ENCODE measurements around the gene ZC3H7B.

ZC3H7B gene

DNA sequence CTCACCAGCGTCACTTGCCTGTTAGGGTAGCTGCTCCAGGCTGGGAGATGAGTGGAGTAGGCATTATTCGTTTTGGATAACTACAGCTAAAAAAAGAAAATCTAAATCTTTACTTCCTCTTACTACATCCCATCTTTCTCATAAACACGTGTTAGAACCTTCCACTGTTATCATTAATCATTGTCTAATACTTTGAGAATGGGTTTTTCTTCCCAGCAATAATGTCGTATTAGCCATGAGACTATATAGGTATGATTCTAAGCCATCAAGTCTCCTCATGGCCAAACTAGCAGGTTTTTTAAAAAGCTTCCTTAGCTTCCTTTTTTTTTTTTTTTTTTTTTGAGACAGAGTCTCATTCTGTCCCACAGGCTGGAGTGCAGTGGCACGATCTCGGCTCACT lies 76.5 kb downstream of the ZC3H7B start:
- Histone ChIP-seq H3K4me3 (ENCODE audit: low read depth, low read length) (no peak overlapping the region), H3K36me3 (ENCODE audit: control insufficient read depth, insufficient read depth, low read length) (no peaks in the 10 kb centered on the region), H3K27me3 (ENCODE audit: control insufficient read depth, insufficient read depth, low read length) (no peaks in the 10 kb centered on the region), H3K4me1 (ENCODE audit: control insufficient read depth, insufficient read depth, low read length) (peaks cover 3% of the 10 kb centered on the region), H3K9ac (ENCODE audit: low read depth, low read length) (no peak overlapping the region), H3K9me3 (ENCODE audit: control insufficient read depth, insufficient read depth, low read length) (no peaks in the 10 kb centered on the region)

DNA sequence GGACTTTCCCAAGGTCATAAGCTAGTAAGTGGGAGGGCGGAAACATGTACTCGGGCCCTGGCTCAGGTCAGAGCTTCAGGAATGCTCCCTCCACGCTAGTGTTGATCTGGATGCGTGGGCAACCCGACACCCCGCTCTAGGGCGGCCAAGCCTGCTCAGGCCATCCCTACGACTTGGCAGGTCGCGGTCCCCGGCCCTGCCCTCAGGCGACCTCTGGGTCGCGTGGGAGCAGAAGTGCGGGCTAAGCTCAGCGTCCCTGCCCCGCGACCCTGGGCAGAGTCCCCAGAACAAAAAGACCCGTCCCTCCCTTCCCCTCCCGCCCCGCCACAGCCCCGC lies 79.6 kb downstream of the ZC3H7B start:
- H3K9me3 ChIP-seq (ENCODE audit: control insufficient read depth, insufficient read depth, low read length) = no peaks in the 10 kb centered on the region

DNA sequence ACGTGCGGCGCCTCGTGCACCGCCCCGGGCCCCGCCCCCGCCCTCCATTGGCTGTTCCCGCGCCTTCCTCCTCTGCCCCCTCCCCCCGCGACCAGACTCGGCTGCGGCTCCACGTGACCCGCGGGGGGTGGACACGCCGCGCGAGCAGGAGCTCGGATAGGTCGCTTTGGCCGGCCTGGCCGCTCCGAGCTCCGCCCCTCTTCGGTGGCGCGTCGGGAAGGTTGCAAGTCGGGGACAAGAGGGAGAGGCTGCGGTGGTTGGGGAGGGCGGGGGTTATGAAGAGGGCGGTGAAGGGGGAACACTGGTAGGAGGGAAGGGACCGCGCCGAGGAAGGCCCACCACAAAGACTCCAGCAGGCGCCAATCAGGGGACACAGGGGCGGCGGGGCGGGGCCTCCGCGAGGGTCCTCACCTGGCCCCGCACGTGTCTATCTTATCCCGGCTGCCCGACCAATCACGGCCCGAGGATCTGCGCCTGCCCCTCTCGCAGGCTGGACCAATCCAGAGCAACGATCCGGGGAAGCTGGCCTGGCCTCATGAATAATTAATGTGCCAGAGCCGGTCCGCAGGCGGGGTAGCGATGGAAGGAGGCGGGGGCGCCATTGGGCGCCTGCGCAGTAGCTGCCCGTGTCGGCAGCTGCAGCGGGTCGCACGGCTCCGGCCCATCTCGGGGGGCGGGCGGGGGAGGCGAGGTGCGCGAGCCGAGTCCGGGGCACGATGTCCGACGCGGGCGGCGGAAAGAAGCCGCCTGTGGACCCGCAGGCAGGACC lies 80.2 kb downstream of the ZC3H7B start, which contains the start of gene TEF:
TSS of gene TEF (plus strand) at position 614 of the 769 bp plus-strand sequence. CDS start at position 717, 103 bp downstream.
- H3K4me1 ChIP-seq (ENCODE audit: control insufficient read depth, insufficient read depth, low read length) = peaks cover 9% of the 10 kb centered on the region
- H3K9ac ChIP-seq (ENCODE audit: low read depth, low read length) = peak within 1 kb of the TSS; percentile 85
- peak within 1 kb of the TSS; percentile 81 for H3K4me3 ChIP-seq (ENCODE audit: low read depth, low read length)
- no peaks in the 10 kb centered on the region for H3K27me3 ChIP-seq (ENCODE audit: control insufficient read depth, insufficient read depth, low read length)
- no peaks in the 10 kb centered on the region for H3K9me3 ChIP-seq (ENCODE audit: control insufficient read depth, insufficient read depth, low read length)
- no peaks in the 10 kb centered on the region for H3K36me3 ChIP-seq (ENCODE audit: control insufficient read depth, insufficient read depth, low read length)

More for the DNA sequence above, 79.6 kb downstream of the ZC3H7B start:
- peak overlapping the region; percentile 85 for H3K9ac ChIP-seq (ENCODE audit: low read depth, low read length)
- no peaks in the 10 kb centered on the region for H3K27me3 ChIP-seq (ENCODE audit: control insufficient read depth, insufficient read depth, low read length)
- H3K36me3 ChIP-seq (ENCODE audit: control insufficient read depth, insufficient read depth, low read length) = no peaks in the 10 kb centered on the region
- peaks cover 9% of the 10 kb centered on the region for H3K4me1 ChIP-seq (ENCODE audit: control insufficient read depth, insufficient read depth, low read length)
- peak overlapping the region; percentile 69 for H3K4me3 ChIP-seq (ENCODE audit: low read depth, low read length)

DNA sequence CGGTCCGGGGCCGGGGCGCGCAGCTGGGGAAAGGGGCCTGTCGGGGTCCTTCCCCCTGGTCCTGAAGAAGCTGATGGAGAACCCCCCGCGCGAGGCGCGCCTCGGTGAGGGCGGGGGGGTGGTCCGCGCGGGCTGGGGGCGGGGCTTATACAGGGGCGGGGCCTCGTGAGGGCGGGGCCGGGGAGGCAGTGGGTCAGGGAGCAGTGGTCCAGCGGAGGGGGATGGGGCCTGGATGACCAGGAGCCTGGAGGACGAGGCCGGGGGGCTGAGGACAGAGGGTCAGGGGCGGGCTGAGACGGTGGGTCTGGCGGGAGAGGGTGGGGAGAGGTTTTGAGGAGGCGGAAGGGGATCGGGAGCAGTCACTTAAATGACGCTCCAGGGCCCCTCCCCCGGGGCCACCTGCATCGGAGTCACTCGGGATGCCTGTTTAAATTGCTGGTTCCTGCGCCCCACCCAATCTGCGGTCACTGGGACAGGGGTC lies 80.8 kb downstream of the ZC3H7B start:
- Histone ChIP-seq H3K36me3 (ENCODE audit: control insufficient read depth, insufficient read depth, low read length) (no peaks in the 10 kb centered on the region), H3K27me3 (ENCODE audit: control insufficient read depth, insufficient read depth, low read length) (no peaks in the 10 kb centered on the region), H3K4me3 (ENCODE audit: low read depth, low read length) (peak overlapping the region; percentile 81), H3K4me1 (ENCODE audit: control insufficient read depth, insufficient read depth, low read length) (peaks cover 9% of the 10 kb centered on the region), H3K9ac (ENCODE audit: low read depth, low read length) (peak overlapping the region; percentile 24), H3K9me3 (ENCODE audit: control insufficient read depth, insufficient read depth, low read length) (no peaks in the 10 kb centered on the region)

DNA sequence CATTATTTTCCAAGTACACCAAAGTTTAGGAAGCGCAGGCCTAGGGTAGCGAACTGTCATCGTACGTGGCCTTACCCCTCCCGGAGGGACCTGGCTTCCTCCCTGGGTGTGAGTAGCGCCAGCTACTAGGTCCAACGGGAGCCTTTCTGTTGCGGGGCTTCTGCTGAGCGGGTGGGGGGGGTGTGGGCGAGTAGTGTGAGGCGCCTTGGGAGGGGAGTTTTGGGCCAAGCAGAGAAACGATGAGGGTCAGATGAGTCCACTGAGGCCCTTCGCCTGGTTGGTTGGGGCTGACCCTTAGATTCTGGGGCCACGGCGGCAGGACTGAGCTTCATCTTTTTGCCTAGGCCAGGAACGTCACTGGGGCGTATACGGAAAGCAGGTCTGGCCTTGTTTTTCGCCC lies 81.3 kb downstream of the ZC3H7B start:
- Histone ChIP-seq H3K4me1 (ENCODE audit: control insufficient read depth, insufficient read depth, low read length) (peaks cover 9% of the 10 kb centered on the region), H3K9ac (ENCODE audit: low read depth, low read length) (peak overlapping the region; percentile 24), H3K9me3 (ENCODE audit: control insufficient read depth, insufficient read depth, low read length) (no peaks in the 10 kb centered on the region), H3K27me3 (ENCODE audit: control insufficient read depth, insufficient read depth, low read length) (no peaks in the 10 kb centered on the region), H3K36me3 (ENCODE audit: control insufficient read depth, insufficient read depth, low read length) (peaks cover 4% of the 10 kb centered on the region), H3K4me3 (ENCODE audit: low read depth, low read length) (peak overlapping the region; percentile 81)

DNA sequence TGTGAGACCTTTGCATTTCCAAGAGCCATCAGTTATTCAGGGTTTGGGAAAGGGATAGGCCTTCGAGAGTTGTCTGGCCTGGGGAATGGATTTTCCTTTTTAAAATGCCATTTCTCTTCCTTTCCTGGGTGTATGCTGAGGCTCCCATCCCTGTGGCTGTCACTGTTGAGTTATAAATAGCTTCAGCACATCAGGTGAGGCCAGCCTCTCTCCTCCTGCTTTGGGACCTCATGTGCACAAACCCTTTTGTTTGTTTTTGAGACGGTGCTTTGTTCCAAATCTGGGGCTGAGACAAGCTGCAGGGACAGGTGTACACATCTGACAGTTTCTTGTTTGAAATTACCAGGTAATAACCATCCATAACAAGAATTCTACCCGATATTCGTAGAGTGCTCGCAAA lies 81.8 kb downstream of the ZC3H7B start:
- H3K4me1 ChIP-seq (ENCODE audit: control insufficient read depth, insufficient read depth, low read length) = peaks cover 9% of the 10 kb centered on the region
- peak overlapping the region; percentile 81 for H3K4me3 ChIP-seq (ENCODE audit: low read depth, low read length)
- H3K27me3 ChIP-seq (ENCODE audit: control insufficient read depth, insufficient read depth, low read length) = no peaks in the 10 kb centered on the region
- H3K9me3 ChIP-seq (ENCODE audit: control insufficient read depth, insufficient read depth, low read length) = no peaks in the 10 kb centered on the region
- H3K36me3 ChIP-seq (ENCODE audit: control insufficient read depth, insufficient read depth, low read length) = peaks cover 6% of the 10 kb centered on the region
- no peak overlapping the region for H3K9ac ChIP-seq (ENCODE audit: low read depth, low read length)

DNA sequence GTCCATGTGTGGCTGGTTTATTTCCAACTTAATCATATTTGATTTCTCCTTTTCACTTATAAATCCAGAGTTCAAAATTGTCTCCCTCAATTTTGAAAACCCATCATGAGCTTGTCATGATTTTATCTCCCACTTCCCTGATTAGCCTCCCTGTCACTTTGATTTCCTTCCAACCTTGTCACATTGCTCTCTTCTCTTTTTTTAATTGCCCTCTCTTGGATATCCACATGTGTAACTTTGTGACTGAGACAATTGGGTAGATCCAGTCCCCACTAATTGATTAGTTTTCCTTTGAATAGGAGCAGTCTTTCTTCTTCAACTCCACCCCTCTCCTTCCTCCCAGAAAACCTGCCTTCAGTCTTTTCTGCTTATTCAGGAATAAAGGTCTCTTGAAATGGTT lies 82.8 kb downstream of the ZC3H7B start:
- no peaks in the 10 kb centered on the region for H3K27me3 ChIP-seq (ENCODE audit: control insufficient read depth, insufficient read depth, low read length)
- no peak overlapping the region for H3K9ac ChIP-seq (ENCODE audit: low read depth, low read length)
- peaks cover 11% of the 10 kb centered on the region for H3K36me3 ChIP-seq (ENCODE audit: control insufficient read depth, insufficient read depth, low read length)
- peaks cover 9% of the 10 kb centered on the region for H3K4me1 ChIP-seq (ENCODE audit: control insufficient read depth, insufficient read depth, low read length)
- no peaks in the 10 kb centered on the region for H3K9me3 ChIP-seq (ENCODE audit: control insufficient read depth, insufficient read depth, low read length)
- H3K4me3 ChIP-seq (ENCODE audit: low read depth, low read length) = no peak overlapping the region

DNA sequence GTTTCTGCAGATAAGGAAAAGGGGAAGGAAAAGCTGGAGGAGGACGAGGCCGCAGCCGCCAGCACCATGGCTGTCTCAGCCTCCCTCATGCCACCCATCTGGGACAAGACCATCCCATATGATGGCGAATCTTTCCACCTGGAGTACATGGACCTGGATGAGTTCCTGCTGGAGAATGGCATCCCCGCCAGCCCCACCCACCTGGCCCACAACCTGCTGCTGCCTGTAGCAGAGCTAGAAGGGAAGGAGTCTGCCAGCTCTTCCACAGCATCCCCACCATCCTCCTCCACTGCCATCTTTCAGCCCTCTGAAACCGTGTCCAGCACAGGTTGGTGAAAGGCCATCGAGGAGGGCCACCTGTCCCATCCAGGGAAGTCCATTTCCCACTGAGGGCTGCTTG lies 86.0 kb downstream of the ZC3H7B start:
- Histone ChIP-seq H3K27me3 (ENCODE audit: control insufficient read depth, insufficient read depth, low read length) (no peaks in the 10 kb centered on the region), H3K9me3 (ENCODE audit: control insufficient read depth, insufficient read depth, low read length) (no peaks in the 10 kb centered on the region), H3K4me1 (ENCODE audit: control insufficient read depth, insufficient read depth, low read length) (peaks cover 6% of the 10 kb centered on the region), H3K9ac (ENCODE audit: low read depth, low read length) (no peak overlapping the region), H3K36me3 (ENCODE audit: control insufficient read depth, insufficient read depth, low read length) (peaks cover 11% of the 10 kb centered on the region), H3K4me3 (ENCODE audit: low read depth, low read length) (no peak overlapping the region)

DNA sequence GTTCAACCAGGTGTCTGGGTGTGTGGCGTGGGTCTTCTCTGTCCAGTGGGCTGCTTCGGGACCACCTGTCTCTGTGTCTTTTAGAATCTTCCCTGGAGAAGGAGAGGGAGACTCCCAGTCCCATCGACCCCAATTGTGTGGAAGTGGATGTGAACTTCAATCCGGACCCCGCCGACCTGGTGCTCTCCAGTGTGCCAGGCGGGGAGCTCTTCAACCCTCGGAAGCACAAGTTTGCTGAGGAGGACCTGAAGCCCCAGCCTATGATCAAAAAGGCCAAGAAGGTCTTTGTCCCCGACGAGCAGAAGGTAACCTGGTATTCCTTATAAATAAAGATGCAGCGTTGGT lies 92.7 kb downstream of the ZC3H7B start:
- Histone ChIP-seq H3K36me3 (ENCODE audit: control insufficient read depth, insufficient read depth, low read length) (peaks cover 27% of the 10 kb centered on the region), H3K27me3 (ENCODE audit: control insufficient read depth, insufficient read depth, low read length) (no peaks in the 10 kb centered on the region), H3K9me3 (ENCODE audit: control insufficient read depth, insufficient read depth, low read length) (no peaks in the 10 kb centered on the region), H3K4me1 (ENCODE audit: control insufficient read depth, insufficient read depth, low read length) (no peaks in the 10 kb centered on the region), H3K4me3 (ENCODE audit: low read depth, low read length) (no peak overlapping the region), H3K9ac (ENCODE audit: low read depth, low read length) (no peak overlapping the region)

DNA sequence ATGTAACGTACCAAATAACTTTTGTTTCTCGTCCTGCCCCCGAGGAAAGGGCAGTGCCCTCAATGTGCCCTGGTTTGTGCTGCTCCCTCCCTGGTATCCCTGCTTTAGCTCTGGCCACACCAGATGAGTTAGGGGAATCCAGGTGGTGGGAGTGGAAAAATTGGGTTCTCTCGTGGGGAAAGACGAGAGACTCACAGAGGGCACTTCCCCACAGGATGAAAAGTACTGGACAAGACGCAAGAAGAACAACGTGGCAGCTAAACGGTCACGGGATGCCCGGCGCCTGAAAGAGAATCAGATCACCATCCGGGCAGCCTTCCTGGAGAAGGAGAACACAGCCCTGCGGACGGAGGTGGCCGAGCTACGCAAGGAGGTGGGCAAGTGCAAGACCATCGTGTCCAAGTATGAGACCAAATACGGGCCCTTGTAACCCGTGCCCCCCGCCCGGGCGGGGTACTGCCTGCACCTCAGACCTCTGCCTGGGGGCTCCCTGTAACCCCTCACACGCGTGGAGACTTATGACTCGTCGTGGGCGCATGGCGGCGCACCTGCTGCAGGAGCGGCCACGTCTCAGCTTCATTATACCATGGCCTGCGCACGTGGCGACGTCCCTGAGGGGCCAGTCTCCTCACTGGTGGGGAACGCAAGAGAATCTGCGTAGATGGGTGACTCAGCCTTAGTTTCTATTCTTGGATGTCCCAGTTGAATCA lies 94.4 kb downstream of the ZC3H7B start:
- Histone ChIP-seq H3K36me3 (ENCODE audit: control insufficient read depth, insufficient read depth, low read length) (peaks cover 27% of the 10 kb centered on the region), H3K9me3 (ENCODE audit: control insufficient read depth, insufficient read depth, low read length) (no peaks in the 10 kb centered on the region), H3K9ac (ENCODE audit: low read depth, low read length) (no peak overlapping the region), H3K27me3 (ENCODE audit: control insufficient read depth, insufficient read depth, low read length) (no peaks in the 10 kb centered on the region), H3K4me3 (ENCODE audit: low read depth, low read length) (no peak overlapping the region), H3K4me1 (ENCODE audit: control insufficient read depth, insufficient read depth, low read length) (no peaks in the 10 kb centered on the region)

DNA sequence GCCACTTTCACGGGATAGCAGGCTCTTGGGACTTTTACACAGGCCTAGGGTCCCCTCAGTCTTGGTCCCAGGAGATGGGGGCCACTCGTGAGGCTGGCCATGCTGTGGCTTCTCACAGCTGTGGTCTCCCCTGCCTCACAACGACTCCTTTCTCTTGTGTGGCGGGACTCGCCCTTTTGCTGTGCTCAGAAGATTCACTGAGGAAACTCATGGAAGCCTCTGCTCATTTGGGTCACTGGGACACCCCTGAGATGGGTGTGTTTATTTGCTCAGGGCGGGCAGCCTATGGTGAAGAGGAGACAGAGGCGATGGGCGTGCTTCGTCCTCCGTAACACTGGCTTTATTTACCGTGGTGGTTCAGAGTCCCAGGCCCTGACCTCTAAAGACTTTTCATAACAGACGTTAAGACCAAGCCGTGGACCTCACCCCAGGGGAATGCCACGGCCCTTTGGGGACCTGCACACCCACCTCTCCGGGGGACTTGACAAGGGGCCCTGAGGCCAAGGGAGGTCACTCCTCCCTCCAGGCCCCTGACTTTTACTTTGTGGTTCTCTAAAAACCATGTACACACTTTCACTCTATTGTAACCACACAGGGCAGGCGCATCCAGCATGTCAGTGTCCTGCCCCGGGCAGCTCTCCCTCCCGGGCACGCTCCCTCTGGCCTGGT lies 96.0 kb downstream of the ZC3H7B start:
- Histone ChIP-seq H3K4me3 (ENCODE audit: low read depth, low read length) (no peak overlapping the region), H3K9ac (ENCODE audit: low read depth, low read length) (no peak overlapping the region), H3K36me3 (ENCODE audit: control insufficient read depth, insufficient read depth, low read length) (peaks cover 27% of the 10 kb centered on the region)

More for the DNA sequence above, 96.0 kb downstream of the ZC3H7B start:
- no peaks in the 10 kb centered on the region for H3K9me3 ChIP-seq (ENCODE audit: control insufficient read depth, insufficient read depth, low read length)
- H3K27me3 ChIP-seq (ENCODE audit: control insufficient read depth, insufficient read depth, low read length) = no peaks in the 10 kb centered on the region
- H3K4me1 ChIP-seq (ENCODE audit: control insufficient read depth, insufficient read depth, low read length) = no peaks in the 10 kb centered on the region
